ENCODE results near the gene RUNX1. TPM values are rescaled to one million over a fixed set of nuclear protein-coding genes. Genes with fewer than 3 reads are reported as not detected.

Gene RUNX1
- total and polyA plus RNA-seq, 3 experiments from 2014 or later, result 22.0 to 41.5 (median 40.3) TPM

- peaks cover 9 to 34% (median 11%) of the 10 kb centered on the region in 3 donors for H3K36me3 Mint-ChIP-seq
- POLR2A ChIA-PET, result no interaction called here
- Histone ChIP-seq H3K4me3 (ENCODE audit: low read length) (no peak overlapping the region), H3K36me3 (ENCODE audit: insufficient read depth, low read length) (no peaks in the 10 kb centered on the region), H3K9me3 (ENCODE audit: low read length) (no peaks in the 10 kb centered on the region), H3K4me1 (ENCODE audit: insufficient read depth, low read length) (peaks cover 16% of the 10 kb centered on the region), H3K27me3 (ENCODE audit: insufficient read depth, low read length, poor library complexity, severe bottlenecking) (no peaks in the 10 kb centered on the region), H3K27ac (ENCODE audit: low read depth, low read length) (no peak overlapping the region)
- H3K27me3 Mint-ChIP-seq, result no peaks in the 10 kb centered on the region
- H3K27ac Mint-ChIP-seq, result peak overlapping the region in 3 of 8 donors; percentile 54 to 59 (median 57)
- CTCF ChIA-PET, result no interaction called here
- H3K4me1 Mint-ChIP-seq, result peaks cover 58 to 82% (median 75%) of the 10 kb centered on the region in 3 donors
- no peak overlapping the region for H3K4me3 Mint-ChIP-seq
- H3K9me3 Mint-ChIP-seq, result no peaks in the 10 kb centered on the region
- no peak for DNase-seq
These were observed 126.6 kb downstream of the RUNX1 start for GRCh38 chr21:34922479-34922878.

GRCh38 chr21:34921151-34921550 is 128.0 kb downstream of the RUNX1 start:
- H3K4me3 Mint-ChIP-seq, result no peak overlapping the region
- ChIA-PET POLR2A (no interaction called here), CTCF (no interaction called here)
- DNase-seq, result no peak
- no peaks in the 10 kb centered on the region for H3K27me3 Mint-ChIP-seq
- Histone ChIP-seq H3K9me3 (ENCODE audit: low read length) (no peaks in the 10 kb centered on the region), H3K4me3 (ENCODE audit: low read length) (no peak overlapping the region), H3K4me1 (ENCODE audit: insufficient read depth, low read length) (peaks cover 11% of the 10 kb centered on the region), H3K27ac (ENCODE audit: low read depth, low read length) (no peak overlapping the region), H3K36me3 (ENCODE audit: insufficient read depth, low read length) (peaks cover under 1% of the 10 kb centered on the region), H3K27me3 (ENCODE audit: insufficient read depth, low read length, poor library complexity, severe bottlenecking) (no peaks in the 10 kb centered on the region)
- H3K27ac Mint-ChIP-seq, result peak overlapping the region in 4 of 8 donors; percentile 1 to 51 (median 18)
- no peaks in the 10 kb centered on the region for H3K9me3 Mint-ChIP-seq
- peaks cover 11 to 36% (median 15%) of the 10 kb centered on the region in 3 donors for H3K36me3 Mint-ChIP-seq
- H3K4me1 Mint-ChIP-seq, result peaks cover 57 to 82% (median 76%) of the 10 kb centered on the region in 3 donors

DNA sequence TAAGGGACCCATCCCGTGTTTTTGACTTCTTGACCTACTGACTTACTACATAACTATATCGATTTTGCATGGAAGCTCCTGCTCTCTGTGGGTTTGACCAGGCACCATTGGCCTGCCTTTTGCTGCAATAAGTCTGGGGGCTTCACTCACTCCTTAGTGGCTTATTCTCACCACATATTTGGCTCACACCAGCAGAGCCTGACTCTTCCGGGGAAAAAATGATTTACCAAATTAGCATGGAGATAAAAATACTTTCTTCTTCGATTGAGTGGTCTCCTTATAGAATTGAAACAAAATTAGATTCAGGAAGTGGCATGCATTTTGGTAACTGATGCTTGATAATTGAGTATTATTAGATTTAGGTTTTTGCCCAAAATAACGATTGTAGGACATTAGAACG is 129.7 kb downstream of the RUNX1 start:
- H3K4me3 Mint-ChIP-seq, result no peak overlapping the region

GRCh38 chr21:34916446-34916845 is 132.7 kb downstream of the RUNX1 start:
- no peak overlapping the region for H3K4me3 ChIP-seq (ENCODE audit: low read length)
- Mint-ChIP-seq H3K36me3 (peaks cover 0 to 58% (median 13%) of the 10 kb centered on the region in 3 donors), H3K27me3 (peaks cover 0 to 3% of the 10 kb centered on the region in 2 donors), H3K27ac (peak overlapping the region in 3 of 8 donors; percentile 3 to 24 (median 7)), H3K9me3 (no peaks in the 10 kb centered on the region), H3K4me1 (peaks cover 50 to 84% (median 83%) of the 10 kb centered on the region in 3 donors), H3K4me3 (no peak overlapping the region)
- no peaks in the 10 kb centered on the region for H3K27me3 ChIP-seq (ENCODE audit: insufficient read depth, low read length, poor library complexity, severe bottlenecking)
- DNase-seq, result no peak
- peaks cover 13% of the 10 kb centered on the region for H3K4me1 ChIP-seq (ENCODE audit: insufficient read depth, low read length)
- H3K27ac ChIP-seq (ENCODE audit: low read depth, low read length), result no peak overlapping the region
- peaks cover 6% of the 10 kb centered on the region for H3K36me3 ChIP-seq (ENCODE audit: insufficient read depth, low read length)
- ChIA-PET POLR2A (no interaction called here), CTCF (no interaction called here)
- H3K9me3 ChIP-seq (ENCODE audit: low read length), result no peaks in the 10 kb centered on the region

More for the DNA sequence above, 129.7 kb downstream of the RUNX1 start:
- H3K36me3 Mint-ChIP-seq, result peaks cover 7 to 46% (median 16%) of the 10 kb centered on the region in 3 donors
- Histone ChIP-seq H3K4me3 (ENCODE audit: low read length) (no peak overlapping the region), H3K4me1 (ENCODE audit: insufficient read depth, low read length) (peaks cover 7% of the 10 kb centered on the region), H3K9me3 (ENCODE audit: low read length) (no peaks in the 10 kb centered on the region), H3K27me3 (ENCODE audit: insufficient read depth, low read length, poor library complexity, severe bottlenecking) (no peaks in the 10 kb centered on the region), H3K36me3 (ENCODE audit: insufficient read depth, low read length) (peaks cover 6% of the 10 kb centered on the region), H3K27ac (ENCODE audit: low read depth, low read length) (no peak overlapping the region)
- no peak for DNase-seq
- H3K9me3 Mint-ChIP-seq, result no peaks in the 10 kb centered on the region
- H3K4me1 Mint-ChIP-seq, result peaks cover 58 to 85% (median 79%) of the 10 kb centered on the region in 3 donors
- no peaks in the 10 kb centered on the region for H3K27me3 Mint-ChIP-seq
- ChIA-PET POLR2A (no interaction called here), CTCF (no interaction called here)
- H3K27ac Mint-ChIP-seq, result peak overlapping the region in 2 of 8 donors; percentile 12 to 55

DNA sequence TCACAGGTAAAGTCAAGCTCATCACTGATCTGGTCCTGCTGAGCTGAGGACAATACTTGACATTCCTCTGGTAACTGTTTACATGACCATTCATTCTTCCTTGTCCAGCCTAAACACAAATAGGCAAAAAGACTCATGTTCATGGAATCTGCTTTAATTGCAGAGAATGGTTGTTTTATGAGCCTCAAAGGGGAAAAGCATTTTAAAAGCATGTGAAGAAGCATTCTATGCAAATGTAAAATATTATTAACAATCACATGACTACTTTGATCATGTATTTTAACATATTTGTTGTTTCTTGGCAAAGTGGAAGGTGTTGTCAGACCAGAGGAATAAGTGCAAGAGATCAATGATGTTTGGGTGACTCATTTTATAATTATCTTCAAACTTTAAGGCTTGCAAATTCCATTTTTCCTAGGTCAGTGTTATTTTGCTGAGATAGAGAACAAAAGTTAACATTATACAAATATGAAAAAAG is 133.7 kb downstream of the RUNX1 start:
- H3K27ac ChIP-seq (ENCODE audit: low read depth, low read length), result no peak overlapping the region
- Mint-ChIP-seq H3K27me3 (peaks cover 0 to 3% of the 10 kb centered on the region in 2 donors), H3K4me3 (no peak overlapping the region), H3K9me3 (no peaks in the 10 kb centered on the region), H3K36me3 (peaks cover 0 to 61% (median 13%) of the 10 kb centered on the region in 3 donors), H3K4me1 (peaks cover 56 to 88% (median 87%) of the 10 kb centered on the region in 3 donors), H3K27ac (no peak overlapping the region)
- no peaks in the 10 kb centered on the region for H3K9me3 ChIP-seq (ENCODE audit: low read length)
- ChIA-PET CTCF (interaction anchor here (1.4 kb wide), 1 partner anchor 11 kb away, joined by 3 read pairs; no protein-coding TSS in a partner anchor), POLR2A (no interaction called here)
- H3K27me3 ChIP-seq (ENCODE audit: insufficient read depth, low read length, poor library complexity, severe bottlenecking), result no peaks in the 10 kb centered on the region
- peaks cover 24% of the 10 kb centered on the region for H3K4me1 ChIP-seq (ENCODE audit: insufficient read depth, low read length)
- no peak for DNase-seq
- H3K4me3 ChIP-seq (ENCODE audit: low read length), result no peak overlapping the region
- peaks cover 6% of the 10 kb centered on the region for H3K36me3 ChIP-seq (ENCODE audit: insufficient read depth, low read length)

DNA sequence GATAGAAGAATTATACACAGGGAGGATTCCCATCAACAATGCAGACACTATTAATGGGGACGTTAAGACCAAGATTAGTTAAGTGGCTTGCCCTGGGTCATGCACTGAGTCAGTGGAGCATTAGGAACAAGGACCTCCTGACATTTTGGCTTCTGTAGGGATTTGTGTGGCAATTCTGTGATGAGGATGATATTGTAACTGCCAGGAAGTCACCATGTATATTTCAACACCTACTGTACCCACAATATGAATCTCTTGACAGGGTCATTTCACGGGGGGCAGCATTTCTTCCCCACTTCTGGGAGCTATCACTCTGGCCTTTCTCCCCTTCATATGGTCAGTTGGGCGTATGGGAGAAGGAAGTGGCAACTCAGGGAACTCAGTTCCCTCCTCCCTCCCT is 134.9 kb downstream of the RUNX1 start:
- ChIA-PET CTCF (interaction anchor here (1.4 kb wide), 1 partner anchor 12 kb away, joined by 3 read pairs; no protein-coding TSS in a partner anchor), POLR2A (no interaction called here)
- Mint-ChIP-seq H3K27me3 (peaks cover 0 to 3% of the 10 kb centered on the region in 2 donors), H3K4me1 (peaks cover 58 to 88% (median 87%) of the 10 kb centered on the region in 3 donors), H3K36me3 (peaks cover 0 to 58% (median 12%) of the 10 kb centered on the region in 3 donors), H3K9me3 (no peaks in the 10 kb centered on the region), H3K27ac (peak overlapping the region in 1 of 8 donors; percentile 68), H3K4me3 (no peak overlapping the region)
- peaks cover 35% of the 10 kb centered on the region for H3K4me1 ChIP-seq (ENCODE audit: insufficient read depth, low read length)
- H3K4me3 ChIP-seq (ENCODE audit: low read length), result no peak overlapping the region
- DNase-seq, result no peak
- H3K36me3 ChIP-seq (ENCODE audit: insufficient read depth, low read length), result peaks cover 6% of the 10 kb centered on the region
- no peak overlapping the region for H3K27ac ChIP-seq (ENCODE audit: low read depth, low read length)
- no peaks in the 10 kb centered on the region for H3K27me3 ChIP-seq (ENCODE audit: insufficient read depth, low read length, poor library complexity, severe bottlenecking)
- no peaks in the 10 kb centered on the region for H3K9me3 ChIP-seq (ENCODE audit: low read length)

DNA sequence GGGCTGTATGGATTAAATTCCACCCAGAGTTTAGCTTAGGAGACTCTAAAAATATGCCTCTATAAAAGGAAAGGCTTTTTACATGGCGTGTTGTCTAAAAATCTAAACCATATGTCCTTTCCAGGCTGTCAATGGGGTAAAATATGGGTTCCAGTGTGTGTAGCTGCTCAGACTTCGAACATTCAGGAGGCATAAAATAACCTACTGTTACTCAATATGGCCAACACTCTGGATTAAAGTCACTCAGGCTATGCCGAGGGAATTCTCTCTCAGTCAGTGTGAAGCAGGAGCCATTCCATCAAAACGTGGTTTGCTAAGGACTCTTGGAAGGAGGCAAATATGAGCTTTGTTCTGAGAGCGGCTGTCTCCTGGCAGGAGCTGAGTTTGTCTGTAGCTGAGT is 135.3 kb downstream of the RUNX1 start:
- peaks cover 0 to 58% (median 12%) of the 10 kb centered on the region in 3 donors for H3K36me3 Mint-ChIP-seq
- H3K9me3 Mint-ChIP-seq, result no peaks in the 10 kb centered on the region
- H3K27me3 ChIP-seq (ENCODE audit: insufficient read depth, low read length, poor library complexity, severe bottlenecking), result no peaks in the 10 kb centered on the region
- no peak overlapping the region for H3K27ac ChIP-seq (ENCODE audit: low read depth, low read length)
- H3K4me3 ChIP-seq (ENCODE audit: low read length), result no peak overlapping the region
- H3K9me3 ChIP-seq (ENCODE audit: low read length), result no peaks in the 10 kb centered on the region
- peaks cover 0 to 3% of the 10 kb centered on the region in 2 donors for H3K27me3 Mint-ChIP-seq
- peaks cover 6% of the 10 kb centered on the region for H3K36me3 ChIP-seq (ENCODE audit: insufficient read depth, low read length)
- ChIA-PET CTCF (no interaction called here), POLR2A (no interaction called here)
- H3K27ac Mint-ChIP-seq, result peak overlapping the region in 1 of 8 donors; percentile 68
- no peak overlapping the region for H3K4me3 Mint-ChIP-seq
- no peak for DNase-seq
- H3K4me1 ChIP-seq (ENCODE audit: insufficient read depth, low read length), result peaks cover 36% of the 10 kb centered on the region
- H3K4me1 Mint-ChIP-seq, result peaks cover 58 to 91% (median 87%) of the 10 kb centered on the region in 3 donors

GRCh38 chr21:34912022-34912945 is 136.8 kb downstream of the RUNX1 start:
- H3K27me3 Mint-ChIP-seq, result peaks cover 0 to 3% of the 10 kb centered on the region in 2 donors
- Histone ChIP-seq H3K27me3 (ENCODE audit: insufficient read depth, low read length, poor library complexity, severe bottlenecking) (no peaks in the 10 kb centered on the region), H3K27ac (ENCODE audit: low read depth, low read length) (no peak overlapping the region), H3K36me3 (ENCODE audit: insufficient read depth, low read length) (peaks cover 6% of the 10 kb centered on the region), H3K9me3 (ENCODE audit: low read length) (no peaks in the 10 kb centered on the region), H3K4me1 (ENCODE audit: insufficient read depth, low read length) (peaks cover 49% of the 10 kb centered on the region), H3K4me3 (ENCODE audit: low read length) (no peak overlapping the region)
- ChIA-PET CTCF (no interaction called here), POLR2A (no interaction called here)
- peaks cover 72 to 96% (median 93%) of the 10 kb centered on the region in 3 donors for H3K4me1 Mint-ChIP-seq
- no peaks in the 10 kb centered on the region for H3K9me3 Mint-ChIP-seq
- H3K4me3 Mint-ChIP-seq, result no peak overlapping the region
- peak overlapping the region in 3 of 8 donors; percentile 64 to 84 (median 81) for H3K27ac Mint-ChIP-seq
- DNase-seq, result no peak
- peaks cover 0 to 60% (median 12%) of the 10 kb centered on the region in 3 donors for H3K36me3 Mint-ChIP-seq
